ENCODE results near the gene SPTLC3.

DNA sequence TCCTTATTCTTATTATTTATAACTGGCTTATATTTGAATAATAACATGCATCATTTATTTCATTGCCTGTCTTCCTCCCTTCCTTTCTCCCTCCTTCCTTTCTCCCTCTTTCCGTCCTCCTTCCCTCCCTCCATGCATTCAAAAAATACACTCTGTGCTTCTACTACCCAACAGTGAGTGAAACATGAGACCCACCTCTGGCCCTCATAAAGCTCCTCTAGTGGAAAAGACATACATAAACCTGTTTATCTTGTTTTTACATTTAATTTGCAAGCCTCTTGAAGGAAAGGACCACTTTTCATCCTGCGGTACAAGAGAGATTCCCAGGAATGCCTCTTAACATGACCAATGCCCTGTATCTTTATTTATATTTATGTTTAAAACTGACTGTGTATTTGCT lies 190.5 kb downstream of the SPTLC3 start:
- TF ChIP-seq, protein P1, sequence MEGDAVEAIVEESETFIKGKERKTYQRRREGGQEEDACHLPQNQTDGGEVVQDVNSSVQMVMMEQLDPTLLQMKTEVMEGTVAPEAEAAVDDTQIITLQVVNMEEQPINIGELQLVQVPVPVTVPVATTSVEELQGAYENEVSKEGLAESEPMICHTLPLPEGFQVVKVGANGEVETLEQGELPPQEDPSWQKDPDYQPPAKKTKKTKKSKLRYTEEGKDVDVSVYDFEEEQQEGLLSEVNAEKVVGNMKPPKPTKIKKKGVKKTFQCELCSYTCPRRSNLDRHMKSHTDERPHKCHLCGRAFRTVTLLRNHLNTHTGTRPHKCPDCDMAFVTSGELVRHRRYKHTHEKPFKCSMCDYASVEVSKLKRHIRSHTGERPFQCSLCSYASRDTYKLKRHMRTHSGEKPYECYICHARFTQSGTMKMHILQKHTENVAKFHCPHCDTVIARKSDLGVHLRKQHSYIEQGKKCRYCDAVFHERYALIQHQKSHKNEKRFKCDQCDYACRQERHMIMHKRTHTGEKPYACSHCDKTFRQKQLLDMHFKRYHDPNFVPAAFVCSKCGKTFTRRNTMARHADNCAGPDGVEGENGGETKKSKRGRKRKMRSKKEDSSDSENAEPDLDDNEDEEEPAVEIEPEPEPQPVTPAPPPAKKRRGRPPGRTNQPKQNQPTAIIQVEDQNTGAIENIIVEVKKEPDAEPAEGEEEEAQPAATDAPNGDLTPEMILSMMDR (conservative IDR thresholded peaks at IDR 0.05 in 1 of 2, IDR thresholded peaks at IDR 0.05 in 1 of 2; ENCODE audit: extremely low read depth in 1 of 2, insufficient read depth in 1 of 2, low read depth in 1 of 2, low read length in 2 of 2) = no peak
- no peak for TF ChIP-seq EZH2 (IDR thresholded peaks at IDR 0.05; ENCODE audit: borderline replicate concordance, low read length)

Measured in mammary epithelial cell (primary cell).